IPS DF 6.9 (cell line): Measurements from ENCODE around the gene KRTAP5-3.

Experiments
- DNase-seq: peaks from one replicate; pipeline ENCODE4 v3.0.0-alpha.2; 2013; ENCODE audit warnings: low read depth, low spot score
- H3K27ac ChIP-seq: one replicate; pipeline ENCODE4 v1.5.1; 2013; ENCODE audit warnings: low read length, control low read depth
- H3K27me3 ChIP-seq: 2 replicates; pipeline ENCODE4 v1.6.1; 2013; ENCODE audit warnings: mild to moderate bottlenecking, low read length; ENCODE audit not compliant: control insufficient read depth, insufficient read depth
- H3K36me3 ChIP-seq: 2 replicates; pipeline ENCODE4 v1.6.1; 2013; ENCODE audit warnings: low read length; ENCODE audit not compliant: control insufficient read depth, insufficient read depth
- H3K4me1 ChIP-seq: 2 replicates; pipeline ENCODE4 v1.6.1; 2013; ENCODE audit warnings: low read length; ENCODE audit not compliant: control insufficient read depth, insufficient read depth
- H3K4me3 ChIP-seq: 2 replicates; pipeline ENCODE4 v1.5.1; 2013; ENCODE audit warnings: mild to moderate bottlenecking, low read length
- H3K9me3 ChIP-seq: 2 replicates; pipeline ENCODE4 v1.6.1; 2013; ENCODE audit warnings: low read length, inconsistent platforms; ENCODE audit not compliant: control insufficient read depth, insufficient read depth
- WGBS: extraction: QIAGEN DNeasy Blood & Tissue Kit; methylation state at CpG from one replicate; pipeline ENCODE4 v1.1.7; 2013; ENCODE audit warnings: mixed read lengths, missing lambda C conversion rate; ENCODE audit not compliant: insufficient read length, insufficient coverage; 5-methylcytosine and 5-hydroxymethylcytosine counted together

KRTAP5-3 gene, protein sequence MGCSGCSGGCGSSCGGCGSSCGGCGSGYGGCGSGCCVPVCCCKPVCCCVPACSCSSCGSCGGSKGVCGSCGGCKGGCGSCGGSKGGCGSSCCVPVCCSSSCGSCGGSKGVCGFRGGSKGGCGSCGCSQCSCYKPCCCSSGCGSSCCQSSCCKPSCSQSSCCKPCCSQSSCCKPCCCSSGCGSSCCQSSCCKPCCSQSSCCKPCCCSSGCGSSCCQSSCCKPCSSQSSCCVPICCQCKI

DNA sequence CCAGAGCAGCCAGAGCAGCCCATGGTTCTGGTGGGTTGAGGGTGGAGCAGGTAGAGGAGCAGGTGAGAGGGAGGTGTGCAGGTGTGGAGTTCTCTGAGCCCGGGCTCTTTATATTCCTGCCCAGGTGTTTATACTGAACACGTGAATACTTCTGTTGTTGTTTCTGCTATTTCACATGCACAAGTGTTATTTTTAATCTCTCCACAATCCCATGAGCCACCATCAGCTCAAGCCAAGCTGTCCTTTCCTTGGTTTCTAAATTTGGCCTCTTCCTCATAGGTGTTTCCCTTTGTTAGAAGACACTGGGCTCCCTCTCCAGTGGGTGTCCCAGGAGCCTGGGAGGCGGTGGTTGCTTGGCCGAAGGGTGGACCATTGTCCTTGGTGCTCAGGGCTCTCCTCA is at the start of gene KRTAP5-3:
Gene KRTAP5-3, minus strand, starts transcription at position 101 of the 400 bp plus-strand sequence. Its CDS starts 78 bp downstream, at position 23.
- DNase-seq = no peak
- Histone ChIP-seq H3K27ac (no peak within 1 kb of the TSS), H3K36me3 (no peaks in the 10 kb centered on the region), H3K27me3 (no peaks in the 10 kb centered on the region), H3K4me1 (0 out of 2 replicates have a peak, but pooled peaks cover 2% of the 10 kb centered on the region), H3K4me3 (no peak within 1 kb of the TSS), H3K9me3 (no peaks in the 10 kb centered on the region)
- no CpG with 5 or more reads among the region's 4 CpGs for WGBS

DNA sequence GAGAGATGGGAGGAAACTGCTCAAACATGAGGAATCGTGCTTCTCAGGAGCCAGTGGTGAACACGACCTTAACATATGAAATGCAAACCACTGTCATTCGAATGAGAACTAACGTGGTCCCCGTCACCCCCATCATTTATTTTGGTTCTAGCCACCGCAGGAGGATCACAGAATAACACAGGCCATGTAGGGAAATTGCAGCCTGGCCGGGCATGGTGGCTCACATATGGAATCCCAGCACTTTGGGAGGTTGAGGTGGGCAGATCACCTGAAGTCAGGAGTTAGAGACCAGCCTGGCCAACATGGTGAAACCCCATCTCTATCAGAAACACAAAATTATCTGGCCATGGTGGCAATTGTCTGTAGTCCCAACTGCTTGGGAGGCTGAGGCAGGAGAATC is 48.4 kb upstream of the KRTAP5-3 start:
- no peaks in the 10 kb centered on the region for H3K27me3 ChIP-seq
- no CpG with 5 or more reads among the region's 7 CpGs for WGBS
- H3K36me3 ChIP-seq = no peaks in the 10 kb centered on the region
- DNase-seq = no peak
- H3K4me1 ChIP-seq = no peaks in the 10 kb centered on the region; the same call in 1 of the 2 replicates
- no peak overlapping the region for H3K27ac ChIP-seq
- no peaks in the 10 kb centered on the region for H3K9me3 ChIP-seq
- no peak overlapping the region for H3K4me3 ChIP-seq

DNA sequence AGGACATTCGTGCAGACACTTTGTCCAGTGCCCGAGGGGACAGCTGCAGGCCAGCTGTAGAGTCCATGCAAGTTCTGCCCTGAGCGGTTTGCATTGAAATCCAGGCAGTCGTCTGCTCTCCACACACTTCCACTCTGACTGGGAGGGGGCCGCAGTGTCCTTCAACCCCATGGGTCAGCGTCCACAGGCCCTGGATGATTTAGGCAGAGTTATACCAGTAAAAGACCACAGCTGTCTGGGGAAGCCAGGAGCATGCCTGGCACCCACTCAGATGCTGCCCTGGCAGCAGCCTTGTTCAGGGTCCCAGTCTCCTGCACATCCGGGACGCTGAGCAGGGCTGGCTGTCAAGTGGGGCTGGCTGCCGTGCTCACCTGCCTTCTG is 47.8 kb upstream of the KRTAP5-3 start:
- H3K27ac ChIP-seq = no peak overlapping the region
- WGBS = no CpG with 5 or more reads among the region's 9 CpGs

DNA sequence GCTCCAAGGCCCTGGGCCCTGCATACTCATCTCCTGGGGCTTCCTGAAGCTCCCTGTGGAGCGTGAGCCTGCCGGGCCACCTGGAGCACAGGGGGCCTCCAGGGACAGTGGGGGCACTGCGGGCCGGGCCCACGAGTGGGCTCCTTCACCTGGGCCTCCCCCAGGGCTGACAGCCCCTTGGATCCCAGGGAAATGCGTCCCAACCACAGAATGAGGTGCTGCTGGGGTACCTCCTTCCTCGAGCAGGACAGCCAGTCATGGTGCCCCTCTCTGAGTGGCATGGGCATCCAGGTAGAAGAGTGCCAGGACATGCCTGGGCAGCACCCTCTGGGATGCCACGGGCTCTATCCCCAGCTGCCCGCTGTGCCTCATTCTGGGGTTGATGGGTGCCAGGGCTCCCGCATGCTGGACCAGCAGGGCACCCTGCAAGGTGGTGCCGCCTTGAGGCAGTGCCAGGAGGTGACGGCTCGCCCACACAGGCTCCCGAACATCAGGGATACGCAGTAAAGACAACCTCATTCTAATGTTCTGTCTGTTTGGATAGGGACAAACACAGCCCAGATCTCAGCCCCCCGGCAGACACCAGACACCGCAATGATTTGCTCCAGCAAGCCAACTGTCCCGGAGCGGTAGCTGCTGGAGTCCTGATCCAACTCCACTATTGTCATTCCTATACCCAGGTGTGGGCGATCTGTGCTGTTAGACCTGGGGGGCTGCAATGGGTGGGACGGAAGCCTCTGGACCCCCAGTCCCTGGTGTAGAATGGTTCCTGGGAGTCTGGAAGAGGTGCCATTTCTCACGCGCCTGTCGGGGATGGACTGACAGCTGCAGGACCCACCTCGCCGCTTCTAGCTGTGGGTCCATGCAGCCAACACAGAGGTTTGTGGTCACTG is 47.2 kb upstream of the KRTAP5-3 start:
- Histone ChIP-seq H3K36me3 (no peaks in the 10 kb centered on the region), H3K27ac (no peak overlapping the region), H3K9me3 (no peaks in the 10 kb centered on the region), H3K27me3 (0 out of 2 replicates have a peak, but pooled peaks cover 1% of the 10 kb centered on the region), H3K4me1 (no peaks in the 10 kb centered on the region; the same call in 1 of the 2 replicates), H3K4me3 (no peak overlapping the region)
- WGBS = no CpG with 5 or more reads among the region's 26 CpGs
- no peak for DNase-seq

More for the DNA sequence above, 47.8 kb upstream of the KRTAP5-3 start:
- Histone ChIP-seq H3K9me3 (no peaks in the 10 kb centered on the region), H3K27me3 (no peaks in the 10 kb centered on the region), H3K36me3 (no peaks in the 10 kb centered on the region), H3K4me1 (no peaks in the 10 kb centered on the region; the same call in 1 of the 2 replicates), H3K4me3 (no peak overlapping the region)
- no peak for DNase-seq

DNA sequence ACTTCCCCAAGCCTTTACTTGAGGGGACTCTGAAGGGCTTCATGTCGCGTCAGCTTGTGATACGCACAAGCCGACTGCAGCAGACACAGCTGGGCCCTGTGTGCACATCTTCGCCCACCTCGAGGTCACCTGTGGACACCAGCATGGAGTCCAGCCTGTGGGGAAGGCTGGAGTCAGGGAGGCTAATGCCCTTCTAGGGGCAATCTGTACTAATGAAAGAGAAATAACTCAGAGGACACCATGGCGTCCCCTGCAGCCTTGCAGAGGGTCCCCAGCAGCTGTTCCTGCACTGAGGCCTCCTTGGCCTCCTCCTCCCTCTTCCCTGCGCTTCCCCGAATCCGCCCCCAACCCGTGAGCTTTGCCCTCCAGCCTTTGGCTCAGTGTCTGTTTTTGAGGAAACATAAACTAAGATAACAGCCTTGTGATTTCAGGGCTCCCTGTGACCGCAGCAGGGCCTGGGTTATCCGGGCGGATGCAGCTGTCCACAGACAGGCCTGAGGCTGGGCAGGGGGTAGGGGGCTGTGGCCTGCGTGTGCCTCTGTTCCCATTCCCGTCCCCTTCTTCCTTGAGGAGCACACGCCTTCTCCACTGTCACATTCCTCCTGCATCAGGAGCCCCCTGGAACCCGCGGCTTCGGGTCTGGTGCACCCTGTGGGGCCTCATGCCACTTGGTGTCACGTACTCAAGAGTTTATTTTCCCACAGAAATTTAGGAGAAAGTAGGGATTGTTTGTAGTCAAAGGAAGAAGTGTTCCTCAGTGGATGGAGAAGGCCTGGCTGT is 46.3 kb upstream of the KRTAP5-3 start:
- Histone ChIP-seq H3K9me3 (no peaks in the 10 kb centered on the region), H3K27ac (no peak overlapping the region), H3K4me1 (no peaks in the 10 kb centered on the region; the same call in 1 of the 2 replicates), H3K36me3 (no peaks in the 10 kb centered on the region), H3K4me3 (no peak overlapping the region), H3K27me3 (0 out of 2 replicates have a peak, but pooled peaks cover 1% of the 10 kb centered on the region)
- no CpG with 5 or more reads among the region's 21 CpGs for WGBS
- DNase-seq = no peak

DNA sequence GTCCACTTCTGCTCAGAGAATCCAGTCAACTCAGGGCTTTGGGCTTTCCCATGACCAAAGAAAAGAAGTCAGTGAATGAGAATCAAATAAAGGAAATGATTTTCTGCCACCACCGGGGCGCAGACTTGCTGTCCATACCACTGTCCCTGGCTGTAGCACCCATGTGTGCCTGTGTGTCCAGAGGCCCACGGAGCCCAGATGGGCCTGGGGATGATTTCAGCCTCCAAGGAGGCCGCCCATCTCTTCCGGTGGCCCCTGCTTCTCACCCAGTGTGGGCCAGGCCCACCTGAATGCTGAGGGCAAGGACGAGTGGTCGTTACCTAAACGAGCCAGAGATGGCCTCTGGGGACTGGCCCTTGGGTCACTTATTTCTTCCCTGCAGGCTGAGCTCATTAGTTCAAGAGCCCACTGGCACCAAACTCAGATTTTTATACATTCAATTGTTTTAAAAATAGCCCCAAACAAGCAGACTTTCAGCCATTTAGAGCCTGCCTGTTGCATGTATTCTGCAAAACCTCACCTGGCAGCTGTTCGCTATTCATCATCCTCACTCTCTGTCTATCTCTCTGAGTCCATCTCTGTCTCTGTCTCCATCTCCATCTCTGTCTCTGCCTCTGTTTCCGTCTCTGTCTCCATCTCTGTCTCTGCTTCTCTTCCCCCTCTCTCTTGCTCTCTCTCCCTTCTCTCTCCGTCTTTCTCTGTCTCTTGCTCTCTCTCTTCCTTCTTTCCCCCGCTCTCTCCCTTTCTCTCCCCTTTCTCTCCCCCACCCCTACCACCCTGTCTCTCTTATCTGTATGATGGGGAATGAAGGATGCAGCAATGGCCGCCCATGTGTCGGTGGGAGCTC is 45.5 kb upstream of the KRTAP5-3 start:
- Histone ChIP-seq H3K4me3 (no peak overlapping the region), H3K27ac (no peak overlapping the region), H3K27me3 (0 out of 2 replicates have a peak, but pooled peaks cover 1% of the 10 kb centered on the region), H3K36me3 (no peaks in the 10 kb centered on the region), H3K4me1 (no peaks in the 10 kb centered on the region; the same call in 1 of the 2 replicates), H3K9me3 (no peaks in the 10 kb centered on the region)
- no peak for DNase-seq
- WGBS = no CpG with 5 or more reads among the region's 14 CpGs

DNA sequence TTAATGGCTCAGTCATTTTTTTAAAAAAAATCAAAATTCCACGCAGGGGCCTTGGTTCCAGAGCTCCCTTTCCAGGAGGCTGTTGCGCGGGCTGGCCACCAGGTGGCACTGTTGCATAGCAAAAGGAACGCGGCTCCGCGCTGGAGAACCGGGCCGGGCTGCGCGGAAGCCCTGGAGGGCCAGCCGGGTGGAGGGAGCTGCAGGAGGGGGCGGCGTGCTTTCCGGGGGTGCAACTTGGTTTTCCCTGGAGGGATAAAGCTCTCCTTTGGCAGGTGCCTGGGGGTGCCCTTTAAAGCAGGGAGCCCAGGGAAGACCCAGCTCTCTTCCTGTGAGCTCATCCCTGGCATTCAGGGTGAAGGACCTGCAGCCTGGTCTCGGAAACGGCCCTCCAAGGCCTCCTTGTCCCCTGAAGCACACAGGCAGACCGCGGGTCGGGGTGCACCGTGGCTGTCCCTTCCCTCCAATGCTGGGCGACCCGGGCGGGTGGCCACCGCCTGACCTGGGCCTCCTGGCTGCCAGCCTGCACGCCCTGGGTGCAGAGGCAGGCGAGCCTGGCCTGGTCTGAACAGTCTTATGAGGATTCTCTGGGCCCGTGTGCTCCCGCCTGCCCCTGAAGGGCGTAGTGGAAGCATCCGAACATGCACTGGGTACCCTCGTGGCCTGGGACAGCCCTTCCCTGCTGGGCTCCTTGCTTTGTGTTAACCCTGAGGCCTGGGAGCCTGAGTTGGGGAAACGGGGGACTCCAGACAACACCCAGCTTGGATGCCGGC is 44.7 kb upstream of the KRTAP5-3 start:
- peak; percentile 39 for DNase-seq
- H3K9me3 ChIP-seq = no peaks in the 10 kb centered on the region
- H3K36me3 ChIP-seq = no peaks in the 10 kb centered on the region
- no CpG with 5 or more reads among the region's 34 CpGs for WGBS
- H3K4me3 ChIP-seq = no peak overlapping the region; the same call in 1 of the 2 replicates
- H3K27me3 ChIP-seq = 0 out of 2 replicates have a peak, but pooled peaks cover 1% of the 10 kb centered on the region
- no peak overlapping the region for H3K27ac ChIP-seq
- no peaks in the 10 kb centered on the region; the same call in 1 of the 2 replicates for H3K4me1 ChIP-seq

DNA sequence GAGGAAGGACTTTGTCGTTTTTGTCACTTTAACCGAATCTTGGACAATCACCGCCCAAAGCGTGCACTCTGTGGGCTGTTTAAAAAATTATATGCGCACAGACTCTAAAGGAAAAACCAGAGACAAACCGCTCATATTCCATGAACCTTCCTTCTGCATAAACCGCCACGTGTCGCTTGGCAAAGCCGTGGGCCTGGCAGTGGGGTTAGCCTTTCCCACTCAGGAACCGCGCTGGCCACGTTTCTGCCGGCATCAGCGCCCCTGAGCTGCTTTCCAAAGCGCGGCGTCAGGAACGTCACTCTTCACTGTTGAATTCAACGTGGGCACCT is 44.1 kb upstream of the KRTAP5-3 start:
- WGBS = no CpG with 5 or more reads among the region's 20 CpGs
- Histone ChIP-seq H3K36me3 (no peaks in the 10 kb centered on the region), H3K27me3 (0 out of 2 replicates have a peak, but pooled peaks cover 1% of the 10 kb centered on the region), H3K4me1 (no peaks in the 10 kb centered on the region; the same call in 1 of the 2 replicates), H3K27ac (no peak overlapping the region), H3K4me3 (no peak overlapping the region), H3K9me3 (no peaks in the 10 kb centered on the region)
- DNase-seq = no peak

DNA sequence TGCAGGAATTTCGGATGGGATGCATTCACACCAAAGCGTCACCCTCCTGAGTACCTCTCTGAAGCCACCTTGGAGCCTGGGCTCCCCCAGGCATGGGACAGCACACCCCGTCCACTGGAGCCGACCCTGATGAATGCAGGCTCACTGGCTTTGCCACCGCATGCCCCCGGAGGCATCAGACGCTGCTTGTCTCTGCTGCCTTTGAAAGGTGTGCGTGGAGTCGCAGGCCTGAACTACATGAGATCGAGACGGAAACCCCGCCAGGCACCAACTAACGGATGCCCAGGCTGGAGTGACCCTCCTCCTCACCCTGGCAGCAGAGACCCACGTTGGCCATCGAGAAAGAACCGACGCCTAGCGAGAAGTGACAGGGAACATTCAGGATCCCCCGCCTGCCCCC is 43.8 kb upstream of the KRTAP5-3 start:
- H3K4me3 ChIP-seq = no peak overlapping the region
- H3K9me3 ChIP-seq = no peaks in the 10 kb centered on the region
- H3K36me3 ChIP-seq = no peaks in the 10 kb centered on the region
- no CpG with 5 or more reads among the region's 19 CpGs for WGBS
- 0 out of 2 replicates have a peak, but pooled peaks cover 1% of the 10 kb centered on the region for H3K27me3 ChIP-seq
- no peak for DNase-seq
- no peak overlapping the region for H3K27ac ChIP-seq
- no peaks in the 10 kb centered on the region; the same call in 1 of the 2 replicates for H3K4me1 ChIP-seq
